Parathyroid adenoma (tissue), 2 donors: ENCODE results near the gene CALHM4.
A peak's percentile ranks its signal among the peaks of the same experiment; 100 is the strongest.

ENCODE experiments used
- H2AFZ ChIP-seq: fragments of 300-600 bp; sonication (generic); one replicate; pipeline ENCODE4 v1.7.0; 2017; ENCODE audit warnings: antibody characterized with exemption, mild to moderate bottlenecking
- H3K27ac ChIP-seq: fragments of 300-600 bp; sonication (generic); one replicate; pipeline ENCODE4 v1.7.0; 2017
- H3K27me3 ChIP-seq: fragments of 300-600 bp; sonication (generic); one replicate; pipeline ENCODE4 v1.7.0; 2017; ENCODE audit warnings: low read length; ENCODE audit not compliant: control insufficient read depth, insufficient read depth
- H3K36me3 ChIP-seq: fragments of 300-600 bp; sonication (generic); one replicate; pipeline ENCODE4 v1.7.0; 2017; ENCODE audit warnings: low read length; ENCODE audit not compliant: control insufficient read depth, insufficient read depth
- H3K4me1 ChIP-seq: fragments of 300-600 bp; sonication (generic); one replicate; pipeline ENCODE4 v1.7.0; 2017; ENCODE audit warnings: control low read depth
- H3K4me2 ChIP-seq: fragments of 300-600 bp; sonication (generic); one replicate; pipeline ENCODE4 v1.7.0; 2017; ENCODE audit warnings: low read length
- H3K4me3 ChIP-seq: fragments of 300-600 bp; sonication (generic); one replicate; pipeline ENCODE4 v1.7.0; 2017; ENCODE audit warnings: low read depth, low read length
- H3K79me2 ChIP-seq: fragments of 300-600 bp; sonication (generic); one replicate; pipeline ENCODE4 v1.7.0; 2017; ENCODE audit warnings: control low read depth
- H3K9ac ChIP-seq: fragments of 300-600 bp; sonication (generic); one replicate; pipeline ENCODE4 v1.7.0; 2017; ENCODE audit warnings: mild to moderate bottlenecking
- H3K9me3 ChIP-seq: fragments of 300-600 bp; sonication (generic); one replicate; pipeline ENCODE4 v1.7.0; 2017; ENCODE audit warnings: low read length; ENCODE audit not compliant: control insufficient read depth
- CTCF ChIP-seq: fragments of 300-600 bp; sonication (generic); IDR thresholded peaks from one replicate; pipeline ENCODE4 v1.7.0; 2017; ENCODE audit warnings: antibody characterized with exemption, mild to moderate bottlenecking
- donor health status: primary hyperparathyroidism.

The CALHM4 gene

GRCh38 chr6:116547358-116547757 lies 6.2 kb upstream of the CALHM4 start:
- no peak overlapping the region for H2AFZ ChIP-seq
- H3K36me3 ChIP-seq, result no peaks in the 10 kb centered on the region
- H3K27ac ChIP-seq, result no peak overlapping the region
- H3K4me1 ChIP-seq, result peaks cover 14% of the 10 kb centered on the region
- H3K4me2 ChIP-seq, result no peak overlapping the region
- no peak overlapping the region for H3K9ac ChIP-seq
- H3K4me3 ChIP-seq, result no peak overlapping the region
- H3K9me3 ChIP-seq, result no peaks in the 10 kb centered on the region
- no peaks in the 10 kb centered on the region for H3K27me3 ChIP-seq
- H3K79me2 ChIP-seq, result no peaks in the 10 kb centered on the region
- TF ChIP-seq CTCF, result no peak

- H3K36me3 ChIP-seq, result no peaks in the 10 kb centered on the region
- H3K4me1 ChIP-seq, result peaks cover 5% of the 10 kb centered on the region
- H3K9me3 ChIP-seq, result no peaks in the 10 kb centered on the region
- no peak for TF ChIP-seq CTCF
- H3K4me2 ChIP-seq, result no peak overlapping the region
- H3K79me2 ChIP-seq, result no peaks in the 10 kb centered on the region
- H3K9ac ChIP-seq, result no peak overlapping the region
- no peak overlapping the region for H3K27ac ChIP-seq
- no peaks in the 10 kb centered on the region for H3K27me3 ChIP-seq
- H3K4me3 ChIP-seq, result no peak overlapping the region
- H2AFZ ChIP-seq, result no peak overlapping the region
Observed at GRCh38 chr6:116550796-116551195, 2.8 kb upstream of the CALHM4 start.

GRCh38 chr6:116556065-116556464 lies 2.5 kb downstream of the CALHM4 start:
- Histone ChIP-seq H3K9ac (no peak overlapping the region), H3K27ac (peak overlapping the region; percentile 89), H3K9me3 (no peaks in the 10 kb centered on the region), H3K4me2 (no peak overlapping the region), H3K27me3 (no peaks in the 10 kb centered on the region), H3K4me3 (no peak overlapping the region), H3K4me1 (peaks cover 40% of the 10 kb centered on the region), H2AFZ (peak overlapping the region; percentile 57), H3K79me2 (no peaks in the 10 kb centered on the region), H3K36me3 (no peaks in the 10 kb centered on the region)
- no peak for TF ChIP-seq CTCF

GRCh38 chr6:116556814-116557415 lies 3.4 kb downstream of the CALHM4 start:
- no peaks in the 10 kb centered on the region for H3K36me3 ChIP-seq

More at GRCh38 chr6:116556814-116557415, 3.4 kb downstream of the CALHM4 start:
- Histone ChIP-seq H3K79me2 (no peaks in the 10 kb centered on the region), H3K27ac (peak overlapping the region; percentile 89), H3K9me3 (no peaks in the 10 kb centered on the region), H2AFZ (peak overlapping the region; percentile 57), H3K4me1 (peaks cover 47% of the 10 kb centered on the region), H3K4me2 (no peak overlapping the region), H3K9ac (no peak overlapping the region), H3K27me3 (no peaks in the 10 kb centered on the region), H3K4me3 (no peak overlapping the region)
- no peak for TF ChIP-seq CTCF
